CD4-positive, alpha-beta memory T cell (primary cell): ENCODE results near the gene PDRG1. TPM values are rescaled to one million over a fixed set of nuclear protein-coding genes. Genes with fewer than 3 reads are reported as not detected.
A peak's percentile ranks its signal among the peaks of the same experiment; 100 is the strongest.

ENCODE experiments used
- CTCF ChIA-PET: fragments of 350-600 bp; sonication (Branson Sonifier 250); formaldehyde crosslinking; loops from one replicate; lab custom pipeline; 2021; ENCODE audit warnings: inconsistent platforms; ENCODE audit not compliant: partially characterized antibody; lab: Charles Lee
- POLR2A ChIA-PET: fragments of 350-600 bp; sonication (Branson Sonifier 250); formaldehyde crosslinking; loops from one replicate; lab custom pipeline; 2021; ENCODE audit not compliant: partially characterized antibody; lab: Charles Lee
- DNase-seq, 5 donors: peaks; one replicate each; pipeline versions ENCODE4 v3.0.0 to v3.0.0-alpha.2; 2020 to 2022; ENCODE audit warnings: mixed read lengths in 1 of 5
- H3K27ac ChIP-seq: one replicate; pipeline ENCODE4 v1.7.0; 2013; ENCODE audit warnings: low read depth, low read length
- H3K27me3 ChIP-seq: 2 replicates; pipeline ENCODE4 v1.7.0; 2013; ENCODE audit warnings: mild to moderate bottlenecking, low read length, moderate library complexity; ENCODE audit not compliant: insufficient read depth
- H3K36me3 ChIP-seq: 2 replicates; pipeline ENCODE4 v1.7.0; 2013; ENCODE audit warnings: mild to moderate bottlenecking, low read length, moderate library complexity; ENCODE audit not compliant: insufficient read depth
- H3K4me1 ChIP-seq: 2 replicates; pipeline ENCODE4 v1.7.0; 2013; ENCODE audit warnings: mild to moderate bottlenecking, low read length, moderate library complexity; ENCODE audit not compliant: insufficient read depth
- H3K4me3 ChIP-seq, 2 donors: one replicate each; pipeline ENCODE4 v1.7.0; 2013; ENCODE audit warnings: low read length in 2 of 2, mild to moderate bottlenecking in 1 of 2
- H3K9me3 ChIP-seq, 2 donors: one replicate each; pipeline ENCODE4 v1.7.0; 2013; ENCODE audit warnings: low read length in 2 of 2, control low read depth in 1 of 2; ENCODE audit not compliant: control insufficient read depth in 1 of 2
- H3K27ac Mint-ChIP-seq, 7 donors: one replicate each; pipeline ENCODE4 v1.8.0; 2020 to 2021; ENCODE audit warnings: mixed read lengths in 7 of 7, mild to moderate bottlenecking in 6 of 7, inconsistent platforms in 3 of 7, moderate library complexity in 3 of 7
- H3K27me3 Mint-ChIP-seq, 2 donors: one replicate each; pipeline ENCODE4 v1.8.0; 2020 to 2021; ENCODE audit warnings: mixed read lengths in 2 of 2
- H3K36me3 Mint-ChIP-seq, 2 donors: one replicate each; pipeline ENCODE4 v1.8.0; 2020 to 2021; ENCODE audit warnings: mixed read lengths in 2 of 2, inconsistent platforms in 1 of 2, mild to moderate bottlenecking in 1 of 2
- H3K4me1 Mint-ChIP-seq, 4 donors: one replicate each; pipeline ENCODE4 v1.8.0; 2020 to 2021; ENCODE audit warnings: mixed read lengths in 4 of 4, mild to moderate bottlenecking in 1 of 4
- H3K4me3 Mint-ChIP-seq, 8 donors: one replicate each; pipeline ENCODE4 v1.8.0; 2020 to 2021; ENCODE audit warnings: mixed read lengths in 8 of 8, mild to moderate bottlenecking in 7 of 8, moderate library complexity in 6 of 8, inconsistent platforms in 3 of 8
- H3K9me3 Mint-ChIP-seq, 8 donors: one replicate each; pipeline ENCODE4 v1.8.0; 2020 to 2021; ENCODE audit warnings: mixed read lengths in 8 of 8, mild to moderate bottlenecking in 5 of 8, inconsistent platforms in 3 of 8, moderate library complexity in 1 of 8
- intact Hi-C: fragments of 100-400 bp; cut with micrococcal nuclease; formaldehyde crosslinking; loops from one replicate; pipeline ENCODE4 v1.15.1; 2023
- polyA plus RNA-seq, 2 donors: library from polyadenylated mRNA; unstranded; fragments of 300-500 nt; fragmentation: Illumina TruSeq; gene quantifications; one replicate each; pipeline ENCODE4 v1.2.3, GENCODE V29; 2021
- total RNA-seq, 2 experiments: library from RNA; stranded (reverse); gene quantifications; one replicate each; pipeline ENCODE4 v1.2.3, GENCODE V29; 2021

PDRG1 gene
- 10 to 100 TPM; 12.6 to 13.8 TPM for total RNA-seq
- polyA plus RNA-seq: 10 to 100 TPM; 12.7 to 16.8 TPM

DNA sequence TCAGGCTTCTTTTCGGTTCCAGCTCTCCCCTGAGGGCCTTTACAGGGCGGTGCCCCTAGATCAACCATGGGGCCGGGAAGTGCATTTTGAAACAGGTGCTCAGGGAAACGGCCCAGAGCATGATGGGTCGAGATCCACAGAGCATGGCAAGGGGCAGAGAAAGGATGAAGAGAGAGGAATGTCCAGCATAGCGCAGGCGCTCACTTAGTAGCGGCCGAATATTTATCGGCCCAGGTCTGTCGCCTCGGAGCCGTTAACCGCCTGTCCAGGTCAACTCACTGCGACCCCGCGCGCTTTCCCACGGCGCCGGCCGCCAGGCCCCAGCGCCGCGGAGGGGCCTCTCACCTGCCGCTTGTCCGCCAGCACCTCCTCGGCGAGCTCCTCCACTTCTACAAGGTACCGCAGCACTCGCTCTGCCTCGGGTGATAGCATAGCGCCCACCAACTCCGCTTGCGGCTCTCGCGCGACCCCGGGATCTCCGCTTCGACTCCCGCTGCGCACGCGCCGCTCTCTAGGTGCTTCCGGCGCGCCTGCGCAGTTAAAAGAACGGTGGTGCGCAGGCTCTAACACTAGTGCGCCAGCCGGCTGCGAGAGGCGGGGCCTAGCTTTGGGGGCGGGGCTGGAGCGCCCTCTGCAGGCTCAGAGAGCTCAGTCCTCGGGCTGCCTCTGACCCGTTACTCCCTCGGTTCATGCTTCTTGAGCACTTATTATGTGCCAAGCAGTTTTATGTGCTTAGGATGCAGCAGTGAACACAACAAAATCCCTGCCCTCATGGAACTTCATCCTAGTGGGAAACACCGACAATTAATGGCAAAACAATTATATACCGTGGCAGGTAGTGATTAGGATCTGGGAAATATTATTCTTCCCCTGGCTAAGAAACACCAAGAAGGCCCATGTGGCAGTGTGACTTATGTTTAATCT, at the start of gene PDRG1:
Gene PDRG1 (minus strand): TSS at position 517 of the 924 bp plus-strand sequence. CDS start 85 bp downstream, at position 432.
- H3K36me3 ChIP-seq: peaks cover 25% of the 10 kb centered on the region
- DNase-seq: peak; percentile 93 to 96 (median 96)
- POLR2A ChIA-PET: interaction anchor here (0.8 to 1.8 kb wide), 5 partner anchors 17 to 158 kb away, joined by 4 to 7 read pairs (median 4); partner anchors contain the start of genes TM9SF4 and XKR7
- peaks cover 17 to 33% of the 10 kb centered on the region in 2 donors for H3K36me3 Mint-ChIP-seq
- peaks cover 0 to 2% (median 0%) of the 10 kb centered on the region in 8 donors for H3K9me3 Mint-ChIP-seq
- CTCF ChIA-PET: interaction anchor here (0.5 to 5.7 kb wide), 18 partner anchors 9 to 827 kb away, joined by 3 to 101 read pairs (median 4); no protein-coding TSS in a partner anchor
- peak within 1 kb of the TSS; percentile 96 to 100 (median 98) for H3K4me3 Mint-ChIP-seq
- intact Hi-C loops: loop anchor here (1.0 to 5.0 kb wide), 4 partner anchors 67 to 156 kb away; partner anchors contain the start of gene TM9SF4
- peaks cover 12 to 13% of the 10 kb centered on the region in 2 donors for H3K27me3 Mint-ChIP-seq
- no peaks in the 10 kb centered on the region for H3K9me3 ChIP-seq
- H3K4me3 ChIP-seq: peak within 1 kb of the TSS; percentile 68 to 92
- H3K4me1 ChIP-seq: peaks cover 23% of the 10 kb centered on the region
- peaks cover 22 to 36% (median 31%) of the 10 kb centered on the region in 4 donors for H3K4me1 Mint-ChIP-seq
- no peaks in the 10 kb centered on the region for H3K27me3 ChIP-seq
- peak within 1 kb of the TSS; percentile 79 for H3K27ac ChIP-seq
- H3K27ac Mint-ChIP-seq: peak within 1 kb of the TSS; percentile 85 to 99 (median 98)

- Mint-ChIP-seq H3K9me3 (no peaks in the 10 kb centered on the region), H3K4me1 (peaks cover 0 to 2% (median 0%) of the 10 kb centered on the region in 4 donors), H3K36me3 (no peaks in the 10 kb centered on the region), H3K27me3 (peaks cover 22 to 23% of the 10 kb centered on the region in 2 donors), H3K27ac (no peak overlapping the region), H3K4me3 (no peak overlapping the region)
- POLR2A ChIA-PET: no interaction called here
- CTCF ChIA-PET: no interaction called here
- Histone ChIP-seq H3K27ac (no peak overlapping the region), H3K4me3 (no peak overlapping the region), H3K9me3 (no peaks in the 10 kb centered on the region), H3K27me3 (peaks cover 4% of the 10 kb centered on the region), H3K4me1 (no peaks in the 10 kb centered on the region), H3K36me3 (no peaks in the 10 kb centered on the region)
- intact Hi-C loops: no loop called here
- DNase-seq: no peak
These were observed 46.4 kb upstream of the PDRG1 start for GRCh38 chr20:31998246-31998645.

DNA sequence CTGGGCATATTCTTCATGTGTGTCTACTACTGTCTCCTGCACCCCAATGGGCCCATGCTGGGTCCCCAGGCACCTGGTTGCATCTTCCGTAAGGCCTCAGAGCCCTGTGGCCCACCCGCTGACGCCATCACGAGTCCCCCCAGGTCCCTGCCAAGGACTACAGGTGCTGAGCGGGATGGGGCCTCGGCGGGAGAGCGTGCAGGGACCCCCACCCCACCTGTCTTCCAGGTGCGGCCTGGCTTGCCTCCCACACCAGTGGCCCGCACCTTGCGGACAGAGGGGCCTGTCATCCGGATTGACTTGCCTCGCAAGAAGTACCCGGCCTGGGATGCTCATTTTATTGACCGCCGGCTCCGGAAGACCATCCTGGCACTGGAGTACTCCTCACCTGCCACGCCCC, 45.1 kb upstream of the PDRG1 start:
- H3K27ac Mint-ChIP-seq: no peak overlapping the region
- H3K27me3 Mint-ChIP-seq: peaks cover 26 to 28% of the 10 kb centered on the region in 2 donors
- no peaks in the 10 kb centered on the region for H3K9me3 Mint-ChIP-seq
- H3K36me3 Mint-ChIP-seq: no peaks in the 10 kb centered on the region
- peaks cover 0 to 2% (median 0%) of the 10 kb centered on the region in 4 donors for H3K4me1 Mint-ChIP-seq
- no peak overlapping the region for H3K27ac ChIP-seq
- H3K4me1 ChIP-seq: no peaks in the 10 kb centered on the region
- H3K4me3 Mint-ChIP-seq: no peak overlapping the region
- ChIA-PET POLR2A (no interaction called here), CTCF (no interaction called here)
- intact Hi-C loops: no loop called here
- H3K36me3 ChIP-seq: no peaks in the 10 kb centered on the region
- H3K27me3 ChIP-seq: peaks cover 4% of the 10 kb centered on the region
- no peak for DNase-seq
- H3K4me3 ChIP-seq: no peak overlapping the region
- no peaks in the 10 kb centered on the region for H3K9me3 ChIP-seq

DNA sequence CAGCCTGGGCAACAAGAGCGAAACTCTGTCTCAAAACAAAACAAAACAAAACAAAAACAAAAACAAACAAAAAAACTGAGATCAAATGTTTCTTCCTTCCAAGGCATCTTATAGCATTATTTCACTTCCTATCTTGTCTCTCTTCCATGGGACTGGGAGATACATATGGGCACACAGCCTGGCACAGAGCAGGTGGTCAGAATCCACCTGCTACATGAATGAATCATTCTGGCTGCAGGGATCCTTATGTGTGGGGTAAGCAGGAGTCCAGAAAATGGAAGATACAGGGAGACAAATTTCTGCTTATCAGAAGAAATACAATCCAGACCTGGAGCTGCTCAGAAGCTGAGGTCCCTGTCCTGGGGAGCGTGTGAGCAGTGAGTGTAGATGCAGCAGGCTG, 40.2 kb upstream of the PDRG1 start:
- ChIA-PET CTCF (no interaction called here), POLR2A (no interaction called here)
- H3K27ac Mint-ChIP-seq: peak overlapping the region in 1 of 7 donors; percentile 60
- H3K4me1 Mint-ChIP-seq: peaks cover 0 to 6% (median under 1%) of the 10 kb centered on the region in 4 donors
- no peak overlapping the region for H3K4me3 Mint-ChIP-seq
- Histone ChIP-seq H3K9me3 (no peaks in the 10 kb centered on the region), H3K4me1 (no peaks in the 10 kb centered on the region), H3K36me3 (no peaks in the 10 kb centered on the region), H3K4me3 (no peak overlapping the region), H3K27me3 (peaks cover 4% of the 10 kb centered on the region), H3K27ac (no peak overlapping the region)
- intact Hi-C loops: no loop called here
- no peak for DNase-seq
- no peaks in the 10 kb centered on the region for H3K36me3 Mint-ChIP-seq
- H3K27me3 Mint-ChIP-seq: peaks cover 23 to 26% of the 10 kb centered on the region in 2 donors
- no peaks in the 10 kb centered on the region for H3K9me3 Mint-ChIP-seq

DNA sequence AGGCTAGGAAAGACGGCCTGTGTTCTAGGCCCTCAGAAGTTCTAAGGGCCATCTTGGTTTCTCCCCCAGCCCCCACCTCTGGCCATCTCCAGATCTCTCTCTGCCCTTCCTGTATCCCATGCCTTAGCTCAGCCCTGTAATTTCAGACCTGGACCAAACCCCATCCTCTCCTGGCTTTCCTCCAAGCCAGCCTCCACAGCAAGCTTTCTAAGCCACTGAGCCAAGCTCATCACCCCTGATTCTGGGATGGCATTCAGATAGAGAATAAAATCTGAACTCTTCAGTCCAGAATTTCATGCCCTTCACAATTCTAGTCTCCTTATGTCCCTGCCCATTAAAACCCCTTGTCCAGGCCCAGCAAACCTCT, 39.5 kb upstream of the PDRG1 start:
- Histone ChIP-seq H3K27ac (no peak overlapping the region), H3K4me1 (no peaks in the 10 kb centered on the region), H3K4me3 (no peak overlapping the region), H3K36me3 (no peaks in the 10 kb centered on the region), H3K9me3 (no peaks in the 10 kb centered on the region), H3K27me3 (peaks cover 4% of the 10 kb centered on the region)
- Mint-ChIP-seq H3K9me3 (no peaks in the 10 kb centered on the region), H3K36me3 (no peaks in the 10 kb centered on the region), H3K4me3 (no peak overlapping the region), H3K27me3 (peaks cover 19 to 20% of the 10 kb centered on the region in 2 donors), H3K4me1 (peaks cover 0 to 6% (median under 1%) of the 10 kb centered on the region in 4 donors), H3K27ac (no peak overlapping the region)
- POLR2A ChIA-PET: no interaction called here
- DNase-seq: no peak
- intact Hi-C loops: no loop called here
- CTCF ChIA-PET: no interaction called here

GRCh38 chr20:31990641-31991338, 38.9 kb upstream of the PDRG1 start:
- no peaks in the 10 kb centered on the region for H3K9me3 ChIP-seq
- POLR2A ChIA-PET: no interaction called here
- intact Hi-C loops: no loop called here
- H3K4me1 ChIP-seq: no peaks in the 10 kb centered on the region
- Mint-ChIP-seq H3K9me3 (no peaks in the 10 kb centered on the region), H3K36me3 (no peaks in the 10 kb centered on the region), H3K4me1 (peaks cover 0 to 6% (median under 1%) of the 10 kb centered on the region in 4 donors), H3K27ac (no peak overlapping the region), H3K4me3 (no peak overlapping the region), H3K27me3 (peaks cover 15 to 16% of the 10 kb centered on the region in 2 donors)
- H3K4me3 ChIP-seq: no peak overlapping the region
- no peaks in the 10 kb centered on the region for H3K36me3 ChIP-seq
- CTCF ChIA-PET: no interaction called here
- H3K27me3 ChIP-seq: peaks cover 2% of the 10 kb centered on the region
- no peak for DNase-seq
- H3K27ac ChIP-seq: no peak overlapping the region
